ENCODE data around the gene TMEM86A.
A peak's percentile ranks its signal among the peaks of the same experiment; 100 is the strongest.
"Not testable (repeated sequence)": the region's sequence is repeated elsewhere in the genome, so short reads cannot be mapped to it uniquely, and the experiment has no call there.

Gene TMEM86A, protein sequence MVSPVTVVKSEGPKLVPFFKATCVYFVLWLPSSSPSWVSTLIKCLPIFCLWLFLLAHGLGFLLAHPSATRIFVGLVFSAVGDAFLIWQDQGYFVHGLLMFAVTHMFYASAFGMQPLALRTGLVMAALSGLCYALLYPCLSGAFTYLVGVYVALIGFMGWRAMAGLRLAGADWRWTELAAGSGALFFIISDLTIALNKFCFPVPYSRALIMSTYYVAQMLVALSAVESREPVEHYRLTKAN

GRCh38 chr11:18698341-18699268 lies at the start of gene TMEM86A:
TSS of gene TMEM86A (plus strand) at chr11:18698779. CDS start at chr11:18698887, 108 bp downstream.
- DNase-seq: peak; percentile 97

DNA sequence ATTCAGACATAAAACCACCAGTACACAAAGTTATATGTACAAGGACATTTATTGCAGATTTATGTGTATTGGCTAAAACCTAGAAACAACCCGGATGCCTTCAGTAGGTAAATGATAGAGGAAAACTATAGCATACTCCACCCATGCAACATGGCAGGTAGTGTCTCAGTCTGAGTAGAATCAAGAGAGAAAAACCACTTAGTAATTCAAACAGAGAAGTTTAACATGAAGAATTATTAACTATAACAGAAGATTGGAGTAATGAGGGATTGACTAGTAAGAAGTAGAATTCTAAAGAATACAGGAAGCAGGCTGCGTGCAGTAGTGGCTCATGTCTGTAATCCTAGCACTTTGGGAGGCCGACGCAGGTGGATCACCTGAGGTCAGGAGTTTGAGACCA lies 48.2 kb upstream of the TMEM86A start:
- no peak for DNase-seq

- peak; percentile 80 for DNase-seq
Observed at GRCh38 chr11:18650859-18651557, 47.6 kb upstream of the TMEM86A start.

GRCh38 chr11:18657673-18658072 lies 40.9 kb upstream of the TMEM86A start:
- no peak for DNase-seq

- DNase-seq: not testable (repeated sequence)
Observed at GRCh38 chr11:18665353-18665872, 33.2 kb upstream of the TMEM86A start.

GRCh38 chr11:18668131-18668530 lies 30.4 kb upstream of the TMEM86A start:
- DNase-seq: no peak

- peak; percentile 35 for DNase-seq
Observed at GRCh38 chr11:18669219-18669596, 29.4 kb upstream of the TMEM86A start.

- peak; percentile 74 for DNase-seq
Observed at GRCh38 chr11:18669711-18670110, 28.9 kb upstream of the TMEM86A start.

GRCh38 chr11:18671246-18671645 lies 27.3 kb upstream of the TMEM86A start:
- DNase-seq: peak; percentile 42

DNA sequence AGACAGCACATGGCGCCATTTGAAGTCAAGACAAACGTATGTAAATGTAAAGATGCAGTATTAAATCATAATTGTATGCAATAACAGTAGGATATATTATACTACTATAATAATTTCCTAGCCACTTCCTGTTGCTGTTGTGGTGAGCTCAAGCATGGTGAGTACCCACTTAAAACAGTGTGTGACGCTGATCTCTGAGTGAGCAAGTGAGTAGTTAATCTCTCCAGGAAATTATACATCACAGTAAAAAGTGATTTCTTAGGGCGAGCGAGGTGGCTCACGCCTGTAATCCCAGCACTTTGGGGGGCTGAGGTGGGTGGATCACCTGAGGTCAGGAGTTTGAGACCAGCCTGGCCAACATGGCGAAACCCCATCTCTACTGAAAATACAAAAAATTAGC lies 26.4 kb upstream of the TMEM86A start:
- DNase-seq: peak; percentile 92

GRCh38 chr11:18676803-18677202 lies 21.8 kb upstream of the TMEM86A start:
- DNase-seq: no peak

GRCh38 chr11:18677560-18677959 lies 21.0 kb upstream of the TMEM86A start:
- DNase-seq: no peak

GRCh38 chr11:18681949-18682348 lies 16.6 kb upstream of the TMEM86A start:
- DNase-seq: not testable (repeated sequence)

DNA sequence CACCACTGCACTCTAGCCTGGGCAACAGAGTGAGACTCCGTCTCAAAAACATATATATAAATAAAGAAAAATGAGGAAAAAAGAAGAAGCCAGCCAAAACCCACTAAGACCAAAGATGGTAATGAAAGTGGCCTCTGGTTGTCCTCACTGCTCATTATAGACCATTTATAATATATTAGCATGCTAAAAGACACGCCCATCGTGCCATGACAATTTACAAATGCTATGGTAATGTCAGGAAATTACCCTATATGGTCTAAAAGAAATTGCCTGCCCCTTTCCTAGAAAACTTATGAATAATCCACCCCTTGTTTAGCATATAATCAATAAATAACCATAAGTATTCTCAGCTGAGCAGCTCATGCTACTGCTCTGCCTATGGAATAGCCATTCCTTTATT lies 16.1 kb upstream of the TMEM86A start:
- no peak for DNase-seq

DNA sequence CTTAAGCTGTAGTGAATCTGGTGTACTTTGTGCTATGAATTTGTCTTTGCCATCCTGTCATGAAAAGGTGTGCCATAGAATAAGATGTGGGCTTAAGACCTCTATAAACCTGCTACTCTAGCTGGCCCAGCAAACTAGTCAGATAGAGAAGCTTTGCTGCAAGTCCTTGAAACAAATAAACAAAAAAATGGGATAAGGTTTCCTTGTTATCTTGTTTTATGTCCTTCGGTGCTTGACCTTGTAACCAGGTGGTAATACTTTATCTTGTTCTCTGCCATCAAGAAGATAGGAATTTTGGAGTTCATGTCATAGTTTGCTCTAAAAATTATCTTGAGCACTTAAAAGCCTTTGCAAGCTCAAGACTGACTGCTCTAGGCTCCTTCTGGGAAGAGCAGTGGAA lies 14.3 kb upstream of the TMEM86A start:
- no peak for DNase-seq

DNA sequence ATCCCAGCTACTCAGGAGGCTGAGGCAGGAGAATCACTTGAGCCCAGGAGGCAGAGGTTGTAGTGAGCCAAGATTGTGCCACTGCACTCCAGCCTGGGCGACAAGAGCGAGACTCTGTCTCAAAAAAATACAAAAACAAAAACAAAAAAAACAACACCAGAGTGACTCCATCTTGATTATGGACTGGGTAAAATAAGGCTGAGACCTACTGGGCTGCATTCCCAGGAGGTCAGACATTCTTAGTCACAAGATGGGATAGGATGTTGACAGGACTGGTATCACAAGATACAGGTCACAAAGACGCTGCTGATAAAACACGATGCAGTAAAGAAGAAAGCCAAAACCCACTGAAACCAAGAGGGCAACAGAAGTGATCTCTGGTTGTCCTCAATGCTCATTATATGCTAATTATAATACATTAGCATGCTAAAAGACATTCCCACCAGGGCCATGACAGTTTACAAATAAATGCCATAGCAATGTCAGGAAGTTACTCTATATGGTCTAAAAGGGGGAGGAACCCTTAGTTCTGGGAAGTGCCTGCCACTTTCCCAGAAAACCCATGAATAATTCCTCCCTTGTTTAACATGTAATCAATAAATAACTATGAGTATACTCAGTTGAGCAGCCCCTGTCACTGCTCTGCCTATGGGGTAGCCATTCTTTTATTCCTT lies 7.0 kb upstream of the TMEM86A start:
- not testable (repeated sequence) for DNase-seq

DNA sequence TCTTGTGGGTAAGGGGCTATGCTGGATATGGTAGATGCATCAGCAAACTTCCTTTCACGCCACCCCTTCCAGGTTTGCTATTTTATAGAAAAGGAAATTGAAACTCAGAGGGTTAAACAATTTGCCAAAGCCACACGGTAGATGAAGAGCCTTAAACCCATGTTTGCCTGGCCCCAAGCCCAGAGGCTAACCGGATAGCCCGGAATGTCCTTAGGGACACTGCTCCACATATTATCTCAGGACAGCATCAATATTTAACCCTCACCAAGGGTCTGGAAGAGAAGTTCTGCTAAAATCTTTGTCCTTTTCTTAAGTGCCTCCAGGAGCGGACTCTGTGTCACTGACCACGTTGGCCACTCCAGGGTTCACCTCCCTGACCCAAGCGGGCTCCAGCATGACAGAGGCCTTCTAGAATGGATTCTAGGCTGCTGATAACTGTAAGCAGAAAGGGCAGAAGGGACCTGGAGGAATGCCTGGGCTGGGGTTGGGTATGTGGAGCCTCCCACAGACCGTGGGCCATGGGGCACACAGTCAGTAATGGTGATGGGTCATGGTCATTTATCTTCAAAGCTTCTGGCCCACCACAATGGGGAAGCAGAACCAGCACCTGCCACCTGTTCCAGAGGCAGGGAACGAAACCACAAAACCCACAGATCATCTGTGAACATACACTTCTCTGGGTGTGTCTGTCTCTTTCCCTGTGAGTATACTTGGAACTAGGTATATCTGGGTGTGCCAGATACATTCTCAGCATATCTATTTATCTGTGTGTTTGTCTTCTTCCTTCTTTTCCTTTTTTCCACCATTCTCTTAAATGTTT lies 5.4 kb upstream of the TMEM86A start:
- no peak for DNase-seq

- peak; percentile 13 for DNase-seq
Observed at GRCh38 chr11:18696638-18697225, 1.8 kb upstream of the TMEM86A start.

GRCh38 chr11:18697576-18697975 lies 1.0 kb upstream of the TMEM86A start:
- DNase-seq: no peak

- DNase-seq: no peak
Observed at GRCh38 chr11:18699269-18699596, 654 bp downstream of the TMEM86A start.

DNA sequence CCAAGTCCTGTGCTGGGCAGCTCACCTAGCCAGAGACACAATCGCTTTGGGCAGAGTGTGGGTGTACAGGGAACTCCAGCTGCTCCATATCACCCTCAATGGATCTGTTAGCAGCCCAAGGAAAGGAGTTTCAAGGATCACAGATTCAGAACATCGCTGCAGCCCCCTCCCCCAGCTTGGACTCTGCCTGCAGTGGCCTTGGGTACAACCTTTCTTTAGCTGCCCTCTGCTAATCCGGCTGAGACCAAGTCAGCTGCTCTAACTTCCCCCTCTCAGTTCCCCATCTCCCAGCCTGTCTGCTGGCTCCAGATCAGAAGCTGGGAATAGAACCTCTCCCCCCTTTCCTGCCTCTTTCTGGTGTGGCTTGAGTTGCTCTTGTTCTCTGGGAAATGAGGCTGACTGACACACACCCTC lies 1.3 kb downstream of the TMEM86A start:
- DNase-seq: peak; percentile 22

DNA sequence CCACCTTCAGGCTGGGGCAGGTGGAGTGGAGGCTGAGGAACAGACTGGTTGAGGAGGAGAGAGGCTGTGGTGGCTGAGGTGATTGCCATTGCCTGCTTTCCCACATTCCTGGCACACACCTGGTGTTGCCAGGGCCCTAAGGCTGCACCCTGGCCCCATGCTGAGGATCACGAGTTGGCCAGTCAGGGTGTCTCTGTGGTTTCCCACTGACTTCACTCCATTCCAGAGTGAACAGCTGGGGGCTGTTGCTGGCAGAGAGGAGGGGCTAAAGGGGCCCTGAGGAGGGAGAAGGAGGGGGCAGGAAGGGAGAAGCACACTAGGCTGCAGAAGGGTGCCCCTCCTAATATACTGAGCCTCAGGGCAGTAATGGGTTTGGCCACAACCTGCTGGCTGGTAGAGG lies 1.8 kb downstream of the TMEM86A start:
- no peak for DNase-seq
